ENCODE measurements around the gene CAMK2D.

- TF ChIP-seq CTCF (IDR thresholded peaks at IDR 0.05) (no peak), POLR2A (IDR thresholded peaks at IDR 0.05) (no peak)
Observed at GRCh38 chr4:113738251-113738650, 23.3 kb downstream of the CAMK2D start.
